ENCODE results near the gene PKIG. TPM values are rescaled to one million over a fixed set of nuclear protein-coding genes. Genes with fewer than 3 reads are reported as not detected.

PKIG gene
- total RNA-seq, 1 experiment from 2014 or later: 27.0 TPM

- no peaks in the 10 kb centered on the region for H4K20me1 ChIP-seq (ENCODE audit: control insufficient read depth, insufficient read depth, insufficient read length)
- no peak overlapping the region for H2BK15ac ChIP-seq (ENCODE audit: low read depth, low read length)
- no peaks in the 10 kb centered on the region for H3K23me2 ChIP-seq (ENCODE audit: insufficient read length, low read depth, low read length, poor library complexity, severe bottlenecking)
- no peak for TF ChIP-seq CTCF (conservative IDR thresholded peaks at IDR 0.05)
- H3K4ac ChIP-seq (ENCODE audit: low read depth, low read length): no peak overlapping the region
- H3K79me2 ChIP-seq (ENCODE audit: insufficient read depth, low read length): no peaks in the 10 kb centered on the region
- no peak overlapping the region for H3T11ph ChIP-seq (ENCODE audit: low read length)
- no peaks in the 10 kb centered on the region for H3K27me3 Mint-ChIP-seq (ENCODE audit: low read depth)
- no peak overlapping the region for H2BK20ac ChIP-seq (ENCODE audit: low read depth, low read length, poor library complexity, severe bottlenecking)
- H3K9me3 ChIP-seq (ENCODE audit: control insufficient read depth, low read depth, low read length): no peaks in the 10 kb centered on the region
- no peak overlapping the region for H3K27ac Mint-ChIP-seq
- H3K36me3 Mint-ChIP-seq (ENCODE audit: insufficient read depth in 1 of 3, low read depth in 3 of 3): no peaks in the 10 kb centered on the region
- H2BK5ac ChIP-seq (ENCODE audit: insufficient read length, low read length): no peak overlapping the region
- no peak overlapping the region for H3K9ac ChIP-seq (ENCODE audit: extremely low read depth, insufficient read length, low read length)
- no peaks in the 10 kb centered on the region for H3K9me3 Mint-ChIP-seq
- H3K18ac ChIP-seq (ENCODE audit: insufficient read length, low read depth, low read length): no peak overlapping the region
- H2BK120ac ChIP-seq (ENCODE audit: low read depth, low read length, poor library complexity, severe bottlenecking): no peak overlapping the region
- peaks cover 15% of the 10 kb centered on the region; the same call in 1 of the 2 replicates for H3K4me1 ChIP-seq (ENCODE audit: insufficient read depth, low read length)
- no peak overlapping the region for H4K91ac ChIP-seq (ENCODE audit: insufficient read length, low read depth, low read length)
- WGBS (ENCODE audit: extremely low coverage, insufficient read length, low lambda C conversion rate): no CpG with 5 or more reads among the region's 4 CpGs
- no peak overlapping the region for H3K4me3 Mint-ChIP-seq
- no peak overlapping the region for H3K4me2 ChIP-seq (ENCODE audit: insufficient read depth, insufficient read length, low read length)
- H2AK5ac ChIP-seq (ENCODE audit: insufficient read length, low read length): no peak overlapping the region
- no peak overlapping the region for H3K27ac ChIP-seq (ENCODE audit: insufficient read length, low read depth, low read length)
- no peak overlapping the region for H3K23ac ChIP-seq (ENCODE audit: insufficient read length, low read depth, low read length)
- no peak overlapping the region for H4K5ac ChIP-seq (ENCODE audit: insufficient read length, low read depth, low read length)
- H3K79me1 ChIP-seq (ENCODE audit: insufficient read depth, low read depth, low read length, poor library complexity, severe bottlenecking): no peaks in the 10 kb centered on the region
- DNase-seq: no peak
- H2BK12ac ChIP-seq (ENCODE audit: insufficient read length, low read depth, low read length): no peak overlapping the region
- no peak overlapping the region for H3K56ac ChIP-seq (ENCODE audit: insufficient read length, low read depth, low read length)
- no peak overlapping the region for H2AFZ ChIP-seq (ENCODE audit: low read length)
- H3K27me3 ChIP-seq (ENCODE audit: insufficient read depth, low read length): no peaks in the 10 kb centered on the region
- no peak overlapping the region for H3K14ac ChIP-seq (ENCODE audit: insufficient read depth, low read length)
- H4K8ac ChIP-seq (replicated peaks; ENCODE audit: insufficient read length, low read depth, low read length): no peak overlapping the region
- peaks cover 37 to 42% of the 10 kb centered on the region in 2 experiments for H3K4me1 Mint-ChIP-seq
These were observed 1.8 kb downstream of the PKIG start for GRCh38 chr20:44584162-44584561.
